HL-60 (cell line): ENCODE results near the gene CLEC4F.

Experiments used
- SPI1 ChIP-seq: IDR thresholded peaks from 2 replicates; pipeline ENCODE4 v1.6.1; 2012; ENCODE audit warnings: low read depth, mild to moderate bottlenecking, borderline replicate concordance
- TF ChIP-seq, protein P1 (sequence below): IDR thresholded peaks from one replicate; pipeline ENCODE4 v1.5.1; 2011; ENCODE audit warnings: low read length, control low read depth, inconsistent platforms; ENCODE audit not compliant: insufficient read depth

- TF ChIP-seq SPI1, result peak; percentile 88
- TF ChIP-seq, protein P1, sequence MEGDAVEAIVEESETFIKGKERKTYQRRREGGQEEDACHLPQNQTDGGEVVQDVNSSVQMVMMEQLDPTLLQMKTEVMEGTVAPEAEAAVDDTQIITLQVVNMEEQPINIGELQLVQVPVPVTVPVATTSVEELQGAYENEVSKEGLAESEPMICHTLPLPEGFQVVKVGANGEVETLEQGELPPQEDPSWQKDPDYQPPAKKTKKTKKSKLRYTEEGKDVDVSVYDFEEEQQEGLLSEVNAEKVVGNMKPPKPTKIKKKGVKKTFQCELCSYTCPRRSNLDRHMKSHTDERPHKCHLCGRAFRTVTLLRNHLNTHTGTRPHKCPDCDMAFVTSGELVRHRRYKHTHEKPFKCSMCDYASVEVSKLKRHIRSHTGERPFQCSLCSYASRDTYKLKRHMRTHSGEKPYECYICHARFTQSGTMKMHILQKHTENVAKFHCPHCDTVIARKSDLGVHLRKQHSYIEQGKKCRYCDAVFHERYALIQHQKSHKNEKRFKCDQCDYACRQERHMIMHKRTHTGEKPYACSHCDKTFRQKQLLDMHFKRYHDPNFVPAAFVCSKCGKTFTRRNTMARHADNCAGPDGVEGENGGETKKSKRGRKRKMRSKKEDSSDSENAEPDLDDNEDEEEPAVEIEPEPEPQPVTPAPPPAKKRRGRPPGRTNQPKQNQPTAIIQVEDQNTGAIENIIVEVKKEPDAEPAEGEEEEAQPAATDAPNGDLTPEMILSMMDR, result no peak
Observed at GRCh38 chr2:70827388-70827787, 7.0 kb upstream of the CLEC4F start.
